CD4-positive, alpha-beta T cell (primary cell): ENCODE measurements around the gene WWOX. TPM values are rescaled to one million over a fixed set of nuclear protein-coding genes. Genes with fewer than 3 reads are reported as not detected.

Experiments
- ATAC-seq: fragments of 200-7000 bp; cut with Tn5 transposase; one replicate; pipeline ENCODE4 v1.10.0; 2022; ENCODE audit warnings: mild to moderate bottlenecking; ENCODE audit not compliant: poor library complexity
- CTCF ChIA-PET: fragments of 350-600 bp; sonication (Branson Sonifier 250); formaldehyde crosslinking; loops from one replicate; lab custom pipeline; 2021; ENCODE audit warnings: antibody characterized with exemption, inconsistent platforms; lab: Charles Lee
- POLR2A ChIA-PET: fragments of 350-600 bp; sonication (Branson Sonifier 250); formaldehyde crosslinking; loops from one replicate; lab custom pipeline; 2021; ENCODE audit warnings: antibody characterized with exemption, inconsistent platforms; lab: Charles Lee
- DNase-seq, 14 experiments: peaks; one replicate each; pipeline ENCODE4 v3.0.0-alpha.2; 2013 to 2020; ENCODE audit warnings: mixed read lengths in 2 of 14
- H3K27ac ChIP-seq, 2 donors: one replicate each; pipeline versions ENCODE4 v1.5.1 to v1.7.0; 2013; ENCODE audit warnings: low read length in 2 of 2, low read depth in 1 of 2, mild to moderate bottlenecking in 1 of 2
- H3K27me3 ChIP-seq, 2 experiments: 1 replicate in 1 of 2; 2 replicates in 1 of 2; pipeline versions ENCODE4 v1.6.1 to v1.7.0; 2013; ENCODE audit warnings: low read length in 2 of 2, control low read depth in 1 of 2, mild to moderate bottlenecking in 1 of 2, moderate library complexity in 1 of 2; ENCODE audit not compliant: insufficient read depth in 2 of 2, control insufficient read depth in 1 of 2
- H3K36me3 ChIP-seq: one replicate; pipeline ENCODE4 v1.6.1; 2013; ENCODE audit warnings: low read length, control low read depth; ENCODE audit not compliant: insufficient read depth
- H3K4me1 ChIP-seq: one replicate; pipeline ENCODE4 v1.6.1; 2013; ENCODE audit warnings: low read length, control low read depth; ENCODE audit not compliant: insufficient read depth
- H3K4me3 ChIP-seq: one replicate; pipeline ENCODE4 v1.5.1; 2013; ENCODE audit warnings: mild to moderate bottlenecking, low read length, moderate library complexity
- H3K9me3 ChIP-seq, 2 experiments: 1 replicate in 1 of 2; 2 replicates in 1 of 2; pipeline versions ENCODE4 v1.6.1 to v1.7.0; 2013; ENCODE audit warnings: low read length in 2 of 2, mild to moderate bottlenecking in 2 of 2, control low read depth in 1 of 2, moderate library complexity in 1 of 2; ENCODE audit not compliant: control insufficient read depth in 1 of 2, insufficient read depth in 1 of 2
- H3K27ac Mint-ChIP-seq: one replicate; pipeline ENCODE4 v1.8.0; 2020; ENCODE audit warnings: mixed read lengths
- H3K27me3 Mint-ChIP-seq: one replicate; pipeline ENCODE4 v1.8.0; 2021; ENCODE audit warnings: mixed read lengths
- H3K36me3 Mint-ChIP-seq: one replicate; pipeline ENCODE4 v1.8.0; 2021; ENCODE audit warnings: low read depth, mixed read lengths
- H3K4me1 Mint-ChIP-seq: one replicate; pipeline ENCODE4 v1.8.0; 2021; ENCODE audit warnings: low read depth, mixed read lengths
- H3K4me3 Mint-ChIP-seq: one replicate; pipeline ENCODE4 v1.8.0; 2020; ENCODE audit warnings: mild to moderate bottlenecking, mixed read lengths
- H3K9me3 Mint-ChIP-seq: one replicate; pipeline ENCODE4 v1.8.0; 2020; ENCODE audit warnings: mixed read lengths
- CTCF ChIP-seq: fragments of 200-600 bp; IDR thresholded peaks from one replicate; pipeline ENCODE4 v1.8.0; 2022; ENCODE audit warnings: antibody characterized with exemption, mild to moderate bottlenecking
- intact Hi-C, 2 experiments: fragments of 100-400 bp; cut with DNase I in 1 of 2; cut with micrococcal nuclease in 1 of 2; formaldehyde crosslinking; loops; one replicate each; pipeline versions ENCODE4 v1.15.1 to v1.9.0; 2023 to 2025; cut with DNase I, micrococcal nuclease
- total RNA-seq, 174 experiments: library from RNA in 2 of 174; stranded (reverse) in 2 of 174; gene quantifications; one replicate each; pipeline ENCODE4 v1.2.3 and lab custom pipeline; 2021 to 2026

Gene WWOX
- total RNA-seq, 2 experiments from 2014 or later, result 19.3 to 21.7 TPM

GRCh38 chr16:78969721-78970120 is 870.3 kb downstream of the WWOX start:
- DNase-seq (no peak), ATAC-seq (no peak)
- Histone ChIP-seq H3K4me3 (no peak overlapping the region), H3K9me3 (peaks cover 0 to 7% of the 10 kb centered on the region in 2 experiments), H3K36me3 (no peaks in the 10 kb centered on the region), H3K27me3 (no peaks in the 10 kb centered on the region), H3K4me1 (no peaks in the 10 kb centered on the region), H3K27ac (no peak overlapping the region)
- no peaks in the 10 kb centered on the region for H3K27me3 Mint-ChIP-seq
- intact Hi-C loops, result no loop called here
- H3K9me3 Mint-ChIP-seq, result peaks cover 8% of the 10 kb centered on the region
- H3K27ac Mint-ChIP-seq, result no peak overlapping the region
- H3K4me1 Mint-ChIP-seq, result no peaks in the 10 kb centered on the region
- ChIA-PET CTCF (no interaction called here), POLR2A (no interaction called here)
- TF ChIP-seq CTCF, result no peak
- H3K36me3 Mint-ChIP-seq, result no peaks in the 10 kb centered on the region
- H3K4me3 Mint-ChIP-seq, result no peak overlapping the region

GRCh38 chr16:78970650-78971049 is 871.2 kb downstream of the WWOX start:
- no peaks in the 10 kb centered on the region for H3K27me3 Mint-ChIP-seq
- H3K27ac Mint-ChIP-seq, result no peak overlapping the region
- ChIA-PET CTCF (no interaction called here), POLR2A (no interaction called here)
- H3K36me3 Mint-ChIP-seq, result no peaks in the 10 kb centered on the region
- Histone ChIP-seq H3K27ac (no peak overlapping the region), H3K4me1 (no peaks in the 10 kb centered on the region), H3K27me3 (no peaks in the 10 kb centered on the region), H3K9me3 (no peaks in the 10 kb centered on the region), H3K36me3 (no peaks in the 10 kb centered on the region), H3K4me3 (no peak overlapping the region)
- no peak for TF ChIP-seq CTCF
- no peak for ATAC-seq
- H3K4me3 Mint-ChIP-seq, result no peak overlapping the region
- no peaks in the 10 kb centered on the region for H3K4me1 Mint-ChIP-seq
- intact Hi-C loops, result no loop called here
- DNase-seq, result no peak
- H3K9me3 Mint-ChIP-seq, result peaks cover 5% of the 10 kb centered on the region

GRCh38 chr16:78972006-78972405 is 872.6 kb downstream of the WWOX start:
- peaks cover 4% of the 10 kb centered on the region for H3K9me3 Mint-ChIP-seq
- ChIA-PET CTCF (no interaction called here), POLR2A (no interaction called here)
- no peaks in the 10 kb centered on the region for H3K4me1 Mint-ChIP-seq
- H3K36me3 ChIP-seq, result no peaks in the 10 kb centered on the region
- intact Hi-C loops, result no loop called here
- H3K4me3 ChIP-seq, result no peak overlapping the region
- H3K27ac ChIP-seq, result no peak overlapping the region
- no peaks in the 10 kb centered on the region for H3K36me3 Mint-ChIP-seq
- TF ChIP-seq CTCF, result no peak
- no peaks in the 10 kb centered on the region for H3K4me1 ChIP-seq
- H3K9me3 ChIP-seq, result no peaks in the 10 kb centered on the region
- no peak overlapping the region for H3K27ac Mint-ChIP-seq
- H3K4me3 Mint-ChIP-seq, result no peak overlapping the region
- no peaks in the 10 kb centered on the region for H3K27me3 ChIP-seq
- DNase-seq (no peak), ATAC-seq (no peak)
- no peaks in the 10 kb centered on the region for H3K27me3 Mint-ChIP-seq
